ENCODE measurements around the gene SLC2A10.

GRCh38 chr20:46725186-46726165 is 16.0 kb downstream of the SLC2A10 start:
- TF ChIP-seq EZH2 (IDR thresholded peaks at IDR 0.05; ENCODE audit: borderline replicate concordance, low read depth, low read length, poor library complexity, severe bottlenecking) (no peak), CTCF (conservative IDR thresholded peaks at IDR 0.05; ENCODE audit: low read depth, low read length) (no peak)
